Uterus (tissue), 2 donors: Measurements from ENCODE around the gene USP6.

Experiments used
- CTCF ChIP-seq, 4 experiments: fragments of 200-600 bp in 2 of 4; fragments of 450-650 bp in 2 of 4; sonication (generic) in 2 of 4; IDR thresholded peaks; one replicate each; pipeline ENCODE4 v1.5.1; 2016 to 2019; ENCODE audit warnings: antibody characterized with exemption in 4 of 4, mild to moderate bottlenecking in 2 of 4, moderate library complexity in 1 of 4
- POLR2A ChIP-seq, 2 donors: fragments of 450-650 bp; IDR thresholded peaks; one replicate each; pipeline ENCODE4 v1.6.1; 2016; ENCODE audit warnings: antibody characterized with exemption in 2 of 2, mild to moderate bottlenecking in 1 of 2, moderate library complexity in 1 of 2

- TF ChIP-seq CTCF (IDR thresholded peaks at IDR 0.05) (no peak), POLR2A (IDR thresholded peaks at IDR 0.05) (no peak)
These were observed 94.3 kb downstream of the USP6 start for GRCh38 chr17:5210091-5210490.
